AG10803 (cell line): ENCODE measurements around the gene LUZP2.

ENCODE experiments used
- DNase-seq: peaks from one replicate; pipeline ENCODE4 v3.0.0; 2010; ENCODE audit warnings: low read depth
- H3K4me3 ChIP-seq: 2 replicates; pipeline ENCODE4 v1.5.1; 2011; ENCODE audit warnings: mild to moderate bottlenecking, low read length, control low read depth
- TF ChIP-seq, protein P1 (sequence below): conservative IDR thresholded peaks from 2 replicates; pipeline ENCODE4 v1.5.1; 2011; ENCODE audit warnings: mild to moderate bottlenecking, low read length, control low read depth, inconsistent platforms

The LUZP2 gene

DNA sequence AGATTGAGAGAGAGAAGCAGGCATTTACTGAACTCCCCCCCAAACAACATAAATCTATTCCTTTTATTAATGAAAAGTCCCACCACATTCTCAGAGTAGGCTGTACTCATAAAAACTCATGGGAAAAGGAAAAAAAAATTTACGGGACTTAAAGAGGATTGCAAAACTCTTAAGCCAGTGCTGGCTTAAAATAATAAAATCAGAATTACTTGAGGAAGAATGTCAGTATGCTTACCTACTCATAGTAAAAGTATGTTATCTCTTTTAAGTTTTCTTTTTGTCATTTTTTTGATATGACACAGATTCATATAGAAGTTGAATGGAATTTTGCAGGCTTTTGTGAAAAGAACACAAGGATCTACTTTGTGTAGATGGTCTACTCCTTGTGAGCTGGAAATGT is 126.3 kb downstream of the LUZP2 start:
- H3K4me3 ChIP-seq: no peak overlapping the region
- TF ChIP-seq, protein P1, sequence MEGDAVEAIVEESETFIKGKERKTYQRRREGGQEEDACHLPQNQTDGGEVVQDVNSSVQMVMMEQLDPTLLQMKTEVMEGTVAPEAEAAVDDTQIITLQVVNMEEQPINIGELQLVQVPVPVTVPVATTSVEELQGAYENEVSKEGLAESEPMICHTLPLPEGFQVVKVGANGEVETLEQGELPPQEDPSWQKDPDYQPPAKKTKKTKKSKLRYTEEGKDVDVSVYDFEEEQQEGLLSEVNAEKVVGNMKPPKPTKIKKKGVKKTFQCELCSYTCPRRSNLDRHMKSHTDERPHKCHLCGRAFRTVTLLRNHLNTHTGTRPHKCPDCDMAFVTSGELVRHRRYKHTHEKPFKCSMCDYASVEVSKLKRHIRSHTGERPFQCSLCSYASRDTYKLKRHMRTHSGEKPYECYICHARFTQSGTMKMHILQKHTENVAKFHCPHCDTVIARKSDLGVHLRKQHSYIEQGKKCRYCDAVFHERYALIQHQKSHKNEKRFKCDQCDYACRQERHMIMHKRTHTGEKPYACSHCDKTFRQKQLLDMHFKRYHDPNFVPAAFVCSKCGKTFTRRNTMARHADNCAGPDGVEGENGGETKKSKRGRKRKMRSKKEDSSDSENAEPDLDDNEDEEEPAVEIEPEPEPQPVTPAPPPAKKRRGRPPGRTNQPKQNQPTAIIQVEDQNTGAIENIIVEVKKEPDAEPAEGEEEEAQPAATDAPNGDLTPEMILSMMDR: no peak
- no peak for DNase-seq

DNA sequence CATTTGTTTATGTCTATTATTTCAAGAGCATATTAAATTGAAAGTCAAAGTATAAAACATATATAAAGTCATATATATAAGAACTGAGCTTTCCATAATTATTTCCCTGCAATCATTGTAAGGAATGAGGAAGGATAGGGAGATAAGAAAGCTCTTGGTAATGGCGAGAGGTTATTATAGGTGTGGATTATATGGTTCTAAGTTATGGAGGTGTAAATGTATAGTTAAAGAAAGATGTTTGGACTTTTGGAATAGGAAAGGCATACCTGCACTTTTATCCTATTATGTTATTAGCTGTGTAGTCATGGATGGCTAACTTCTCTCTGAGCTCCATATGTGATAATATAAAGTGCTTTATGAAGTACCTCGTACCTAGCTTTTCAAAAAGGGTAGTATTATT is 127.6 kb downstream of the LUZP2 start:
- TF ChIP-seq, protein P1: no peak

DNA sequence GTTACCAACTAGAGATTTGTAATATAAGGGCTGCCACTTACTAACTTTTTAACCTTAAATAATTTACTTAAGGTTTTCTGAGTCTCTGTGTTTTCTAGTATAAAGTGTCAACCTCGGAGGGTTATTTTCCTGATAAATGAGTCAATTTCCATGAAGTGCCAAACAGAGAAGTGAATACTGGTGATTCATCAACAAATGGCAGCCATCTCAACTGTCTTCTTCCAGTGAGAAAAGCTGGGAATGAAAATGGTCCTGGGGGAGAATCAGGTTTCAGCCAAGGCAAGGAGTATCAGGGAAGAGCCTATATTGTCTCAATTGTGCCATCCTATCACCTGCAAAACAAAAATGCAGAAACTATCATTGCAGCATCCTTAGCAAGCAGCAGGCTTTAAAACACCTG is 129.1 kb downstream of the LUZP2 start:
- H3K4me3 ChIP-seq: no peak overlapping the region
- TF ChIP-seq, protein P1: no peak
- DNase-seq: no peak

More for the DNA sequence above, 127.6 kb downstream of the LUZP2 start:
- no peak for DNase-seq
- no peak overlapping the region for H3K4me3 ChIP-seq

DNA sequence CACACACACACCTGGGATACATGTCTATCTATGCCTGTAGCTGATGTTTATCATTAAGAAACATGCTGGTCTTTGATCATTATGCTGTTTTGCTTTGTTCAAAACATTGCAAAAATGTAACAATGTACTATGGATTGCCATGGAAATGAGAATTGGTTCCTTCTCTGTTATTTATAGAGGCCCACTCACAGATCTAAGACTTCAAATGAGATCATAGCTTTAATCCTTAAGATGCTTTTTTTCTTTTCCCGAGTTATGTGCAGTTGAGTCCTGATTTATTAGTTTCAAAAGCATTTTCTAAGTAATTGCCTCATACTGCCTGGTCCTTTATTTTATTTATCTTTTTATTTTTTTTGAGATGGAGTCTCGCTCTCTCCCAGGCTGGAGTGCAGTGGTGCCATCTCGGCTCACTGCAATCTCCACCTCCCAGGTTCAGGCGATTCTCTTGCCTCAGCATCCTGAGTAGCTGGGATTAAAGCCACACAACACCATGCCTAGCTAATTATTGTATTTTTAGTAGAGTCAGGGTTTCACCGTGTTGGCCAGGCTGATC is 131.4 kb downstream of the LUZP2 start:
- DNase-seq: no peak
- H3K4me3 ChIP-seq: no peak overlapping the region
- TF ChIP-seq, protein P1: no peak

DNA sequence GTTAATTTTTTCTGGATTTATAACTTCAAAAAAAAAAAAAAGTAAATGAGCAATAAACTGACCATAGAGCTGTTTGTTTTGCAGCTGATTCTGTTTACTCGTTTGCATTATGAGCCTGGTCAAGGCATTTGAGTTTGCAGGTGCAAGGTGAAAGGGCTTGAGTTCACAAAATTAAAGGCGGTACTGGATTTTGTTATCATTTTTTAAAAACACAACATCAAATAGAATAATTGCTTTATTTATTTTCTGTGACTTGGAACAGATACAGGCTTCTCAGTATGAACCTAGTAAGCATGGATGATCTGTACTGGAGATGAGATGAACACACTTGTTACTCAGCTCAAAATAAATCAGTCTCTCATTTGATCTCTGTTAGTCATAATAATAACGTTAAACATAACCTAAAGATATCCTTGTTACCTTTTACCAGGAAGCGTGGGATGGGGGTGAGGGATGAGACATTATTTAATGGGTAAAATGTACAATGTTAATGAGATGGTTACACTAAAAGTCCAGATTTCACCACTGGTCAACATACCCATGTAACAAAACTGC is 137.8 kb downstream of the LUZP2 start:
- DNase-seq: no peak
- TF ChIP-seq, protein P1: no peak
- H3K4me3 ChIP-seq: no peak overlapping the region

DNA sequence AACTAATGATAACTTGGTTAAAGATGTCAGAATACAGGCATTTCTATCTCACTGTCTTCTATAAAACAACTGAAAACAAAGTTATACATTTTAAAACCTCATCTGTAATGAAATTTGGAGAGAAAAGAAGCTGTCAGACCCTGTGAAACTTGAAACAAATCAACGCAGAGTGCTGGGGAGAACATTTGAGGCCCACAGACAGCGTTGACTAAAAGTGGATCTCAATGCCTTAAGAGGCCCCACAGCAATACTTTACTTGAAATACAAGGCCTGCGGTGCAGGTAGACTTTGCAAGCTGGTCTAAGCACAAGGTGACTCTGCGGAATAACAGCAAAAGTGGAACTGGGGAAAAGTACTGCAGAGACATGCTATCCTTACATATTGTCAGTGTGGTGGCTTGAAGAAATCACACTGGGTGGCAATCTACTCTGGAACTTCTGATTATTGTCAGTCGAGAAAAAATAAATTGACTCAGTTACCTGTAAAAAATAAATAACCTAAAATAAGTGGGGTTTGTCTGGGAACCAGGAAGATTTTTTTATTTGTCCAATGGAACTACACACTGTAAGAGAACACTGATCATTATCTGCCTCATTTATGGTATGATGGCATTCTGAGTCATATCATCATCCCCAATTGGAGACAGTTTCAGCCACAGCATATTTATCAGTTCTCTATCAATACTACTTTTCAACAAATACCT is 138.9 kb downstream of the LUZP2 start:
- TF ChIP-seq, protein P1: no peak
- no peak overlapping the region for H3K4me3 ChIP-seq
- no peak for DNase-seq

DNA sequence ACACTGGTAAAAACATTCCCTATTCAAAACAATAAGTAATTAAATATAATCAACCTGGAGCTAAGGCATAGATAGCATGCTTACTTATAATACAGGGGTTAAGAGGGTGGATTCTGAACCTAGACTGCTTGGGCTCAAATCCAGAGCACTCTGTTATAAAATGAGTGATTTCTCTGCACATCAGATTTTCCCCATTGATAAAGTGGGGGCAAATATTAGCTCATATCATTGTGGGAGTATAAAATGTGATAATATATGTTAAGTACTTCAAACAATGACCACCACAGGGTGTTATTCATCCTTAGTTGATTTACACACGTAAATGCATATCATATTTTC is 139.4 kb downstream of the LUZP2 start:
- TF ChIP-seq, protein P1: no peak
- no peak for DNase-seq
- no peak overlapping the region for H3K4me3 ChIP-seq
